ENCODE results near the gene CAMK1G. TPM values are rescaled to one million over a fixed set of nuclear protein-coding genes. Genes with fewer than 3 reads are reported as not detected.

Gene CAMK1G
- total RNA-seq, 1 experiment from 2014 or later, result not detected

- Histone ChIP-seq H4K20me1 (ENCODE audit: insufficient read depth) (no peaks in the 10 kb centered on the region), H3K4me2 (ENCODE audit: low read length) (no peak overlapping the region), H3K27me3 (ENCODE audit: insufficient read depth, low read length) (no peaks in the 10 kb centered on the region), H3K4me3 (replicated peaks in 1 of 2; ENCODE audit: low read depth in 1 of 2, low read length in 2 of 2) (no peak overlapping the region), H3K36me3 (ENCODE audit: control insufficient read depth in 1 of 2, insufficient read depth in 2 of 2, low read length in 2 of 2) (peaks cover 0 to 13% of the 10 kb centered on the region in 2 experiments; a peak in 3 of 4 replicates), H3K27ac (ENCODE audit: low read depth, low read length) (no peak overlapping the region), H3K9me3 (ENCODE audit: control insufficient read depth in 1 of 2, insufficient read depth in 1 of 2, low read depth in 1 of 2, low read length in 2 of 2) (no peaks in the 10 kb centered on the region), H3K9ac (ENCODE audit: low read length) (no peak overlapping the region), H2AFZ (ENCODE audit: low read depth, low read length, poor library complexity, severe bottlenecking) (no peak overlapping the region), H3K9me2 (ENCODE audit: insufficient read depth) (no peaks in the 10 kb centered on the region), H3K4me1 (ENCODE audit: control insufficient read depth in 1 of 2, insufficient read depth in 2 of 2, low read length in 2 of 2) (peaks cover 0 to 7% of the 10 kb centered on the region in 2 experiments; a peak in 2 of 4 replicates), H3K79me2 (ENCODE audit: insufficient read depth, low read length) (no peaks in the 10 kb centered on the region)
- DNase-seq (ENCODE audit: low read depth, low spot score) (no peak), ATAC-seq (no peak)
- ChIA-PET POLR2A (no interaction called here), RAD21 (ENCODE audit: low non-redundant PET in 1 of 2, low total read pairs in 2 of 2, uncharacterized antibody in 2 of 2, unreplicated experiment in 2 of 2) (no interaction called here), CTCF (no interaction called here)
- intact Hi-C loops (cut with micrococcal nuclease), result no loop called here
- TF ChIP-seq CEBPB (IDR thresholded peaks at IDR 0.05; ENCODE audit: low read depth) (no peak), MAX (IDR thresholded peaks at IDR 0.05) (no peak), ATF3 (IDR thresholded peaks at IDR 0.05) (no peak), RAD21 (IDR thresholded peaks at IDR 0.05; ENCODE audit: low read depth) (no peak), EZH2phosphoT487 (IDR thresholded peaks at IDR 0.05; ENCODE audit: borderline replicate concordance) (no peak), ELF1 (IDR thresholded peaks at IDR 0.05; ENCODE audit: borderline replicate concordance, low read depth) (no peak), ZFX (IDR thresholded peaks at IDR 0.05) (no peak), ZNF274 (IDR thresholded peaks at IDR 0.05; ENCODE audit: low read depth, low read length) (no peak), POLR2A (IDR thresholded peaks at IDR 0.05; ENCODE audit: borderline replicate concordance, extremely low read depth, insufficient read depth, insufficient read length) (no peak), CBX3 (IDR thresholded peaks at IDR 0.05; ENCODE audit: low read depth) (no peak), CTCF (IDR thresholded peaks at IDR 0.05 in 2 of 3, conservative IDR thresholded peaks at IDR 0.05 in 1 of 3; ENCODE audit: borderline replicate concordance in 1 of 3, insufficient read depth in 1 of 3, low read depth in 2 of 3, low read length in 2 of 3) (no peak), SRF (IDR thresholded peaks at IDR 0.05; ENCODE audit: low read depth) (no peak), ZBTB33 (IDR thresholded peaks at IDR 0.05; ENCODE audit: extremely low read depth, insufficient replicate concordance, low read length) (no peak), EGR1 (IDR thresholded peaks at IDR 0.05; ENCODE audit: low read depth) (no peak)
- BruUV-seq (replicated peaks), result no TSS peak
Measured at GRCh38 chr1:209621286-209621685, 37.8 kb downstream of the CAMK1G start.
